K562 (cell line): ENCODE measurements around the gene IL27RA. TPM values are rescaled to one million over a fixed set of nuclear protein-coding genes. Genes with fewer than 3 reads are reported as not detected.

Experiments used
- CTBP1 ChIP-seq: fragments of 450-650 bp; IDR thresholded peaks from 2 replicates; pipeline ENCODE4 v1.6.1; 2016; ENCODE audit warnings: borderline replicate concordance
- PHF8 ChIP-seq: fragments of 200-600 bp; sonication (generic); IDR thresholded peaks from 2 replicates; pipeline ENCODE4 v1.6.1; 2012; ENCODE audit warnings: mixed run types, mild to moderate bottlenecking, inconsistent platforms, low read length, moderate library complexity, borderline replicate concordance
- PRDM10 ChIP-seq: fragments of 450-650 bp; IDR thresholded peaks from 2 replicates; pipeline ENCODE4 v1.6.1; 2018; ENCODE audit not compliant: partially characterized antibody
- ZNF316 ChIP-seq: fragments of 450-650 bp; IDR thresholded peaks from 2 replicates; pipeline ENCODE4 v1.6.1; 2016
- ZNF407 ChIP-seq: fragments of 450-650 bp; IDR thresholded peaks from 2 replicates; pipeline ENCODE4 v1.6.1; 2016; ENCODE audit warnings: low read depth
- ZNF445 ChIP-seq: fragments of 250-450 bp; sonication (Bioruptor Pico); IDR thresholded peaks from 2 replicates; pipeline ENCODE4 v1.4.0; 2020; ENCODE audit warnings: low read depth, mild to moderate bottlenecking, moderate library complexity
- polyA plus RNA-seq, 8 experiments: library from polyadenylated mRNA; depleted of rRNA in 4 of 8; stranded (reverse) in 5 of 8; unstranded in 3 of 8; fragments of >200 nt; fragmentation: Nextera tagmentation in 2 of 8; fragmentation: Illumina TruSeq in 1 of 8; extraction: Ambion mirVana in 2 of 8; extraction: Trizol in 1 of 8; gene quantifications; 2 replicates each; pipeline versions ENCODE4 v1.2.1 to v1.2.3, GENCODE V29; 2011 to 2014; ENCODE audit warnings: inconsistent platforms in 1 of 8, missing spikeins in 1 of 8
- total RNA-seq, 7 experiments: library from RNA; depleted of rRNA in 6 of 7; stranded (reverse); fragments of >200 nt in 6 of 7; fragmentation: Illumina TruSeq in 2 of 7; extraction: Trizol in 2 of 7; gene quantifications; 2 replicates each; pipeline versions ENCODE4 v1.2.1 to v1.2.3, GENCODE V29; 2011 to 2021; ENCODE audit warnings: low replicate concordance in 1 of 7
- TF ChIP-seq, protein P1 (sequence below): fragments of 250-450 bp; sonication (Bioruptor Pico); IDR thresholded peaks from 2 replicates; pipeline ENCODE4 v1.4.0; 2020; ENCODE audit warnings: mild to moderate bottlenecking, moderate library complexity, borderline replicate concordance
- TF ChIP-seq, protein P2 (sequence below): fragments of 200-800 bp; sonication (Bioruptor generic); IDR thresholded peaks from 2 replicates; pipeline ENCODE4 v1.6.1; 2017; ENCODE audit warnings: missing genetic modification characterization, missing compliant biosample characterization

The IL27RA gene
- total and polyA plus RNA-seq, 9 of the 15 experiments (the other 6 are each of a cell fraction or from before 2014, with no cell fraction given), result 1.9 to 15.9 (median 12.0) TPM

DNA sequence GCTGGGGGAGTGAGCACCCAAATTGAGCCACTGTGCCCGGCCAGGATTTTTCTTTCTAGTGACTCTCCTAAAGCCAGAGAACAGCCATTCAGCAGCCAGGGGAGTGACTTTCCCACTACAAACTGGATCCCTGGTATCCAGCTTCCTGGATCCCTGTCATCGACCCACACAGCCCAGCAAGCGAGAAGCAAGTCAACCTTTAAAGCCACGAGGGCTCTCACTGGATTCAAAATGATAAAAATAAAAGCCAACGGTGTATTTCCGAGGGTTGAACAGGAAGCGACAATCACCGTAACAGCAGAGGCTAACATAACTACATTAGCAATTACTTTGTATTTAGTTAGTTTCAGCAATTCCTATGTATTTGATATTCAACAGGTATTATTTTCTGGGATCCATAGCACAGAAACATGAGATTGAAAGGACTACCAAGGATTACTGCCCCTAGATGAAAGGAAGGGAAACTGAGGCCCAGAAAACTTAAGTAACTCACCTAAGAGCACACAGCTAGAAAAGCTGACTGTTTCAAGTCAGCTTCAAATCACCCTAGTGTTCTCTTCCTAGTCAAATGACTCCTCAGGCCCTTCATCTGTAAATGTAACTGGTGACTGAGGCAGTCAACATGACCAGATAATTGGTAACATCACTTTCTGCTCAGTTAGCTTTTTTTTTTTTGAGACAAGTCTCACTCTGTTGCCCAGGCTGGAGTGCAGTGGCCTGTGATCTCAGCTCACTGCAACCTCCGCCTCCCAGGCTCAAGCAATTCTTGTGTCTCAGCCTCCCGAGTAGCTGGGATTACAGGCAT is 28.1 kb upstream of the IL27RA start (continued):
- TF ChIP-seq ZNF407 (no peak), PRDM10 (no peak), ZNF316 (peak; percentile 84), ZNF445 (CRISPR knock-in tag) (no peak), CTBP1 (no peak), PHF8 (no peak)
- TF ChIP-seq, protein P1, sequence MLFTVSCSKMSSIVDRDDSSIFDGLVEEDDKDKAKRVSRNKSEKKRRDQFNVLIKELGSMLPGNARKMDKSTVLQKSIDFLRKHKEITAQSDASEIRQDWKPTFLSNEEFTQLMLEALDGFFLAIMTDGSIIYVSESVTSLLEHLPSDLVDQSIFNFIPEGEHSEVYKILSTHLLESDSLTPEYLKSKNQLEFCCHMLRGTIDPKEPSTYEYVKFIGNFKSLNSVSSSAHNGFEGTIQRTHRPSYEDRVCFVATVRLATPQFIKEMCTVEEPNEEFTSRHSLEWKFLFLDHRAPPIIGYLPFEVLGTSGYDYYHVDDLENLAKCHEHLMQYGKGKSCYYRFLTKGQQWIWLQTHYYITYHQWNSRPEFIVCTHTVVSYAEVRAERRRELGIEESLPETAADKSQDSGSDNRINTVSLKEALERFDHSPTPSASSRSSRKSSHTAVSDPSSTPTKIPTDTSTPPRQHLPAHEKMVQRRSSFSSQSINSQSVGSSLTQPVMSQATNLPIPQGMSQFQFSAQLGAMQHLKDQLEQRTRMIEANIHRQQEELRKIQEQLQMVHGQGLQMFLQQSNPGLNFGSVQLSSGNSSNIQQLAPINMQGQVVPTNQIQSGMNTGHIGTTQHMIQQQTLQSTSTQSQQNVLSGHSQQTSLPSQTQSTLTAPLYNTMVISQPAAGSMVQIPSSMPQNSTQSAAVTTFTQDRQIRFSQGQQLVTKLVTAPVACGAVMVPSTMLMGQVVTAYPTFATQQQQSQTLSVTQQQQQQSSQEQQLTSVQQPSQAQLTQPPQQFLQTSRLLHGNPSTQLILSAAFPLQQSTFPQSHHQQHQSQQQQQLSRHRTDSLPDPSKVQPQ (CRISPR knock-in tag), result no peak
- TF ChIP-seq, protein P2, sequence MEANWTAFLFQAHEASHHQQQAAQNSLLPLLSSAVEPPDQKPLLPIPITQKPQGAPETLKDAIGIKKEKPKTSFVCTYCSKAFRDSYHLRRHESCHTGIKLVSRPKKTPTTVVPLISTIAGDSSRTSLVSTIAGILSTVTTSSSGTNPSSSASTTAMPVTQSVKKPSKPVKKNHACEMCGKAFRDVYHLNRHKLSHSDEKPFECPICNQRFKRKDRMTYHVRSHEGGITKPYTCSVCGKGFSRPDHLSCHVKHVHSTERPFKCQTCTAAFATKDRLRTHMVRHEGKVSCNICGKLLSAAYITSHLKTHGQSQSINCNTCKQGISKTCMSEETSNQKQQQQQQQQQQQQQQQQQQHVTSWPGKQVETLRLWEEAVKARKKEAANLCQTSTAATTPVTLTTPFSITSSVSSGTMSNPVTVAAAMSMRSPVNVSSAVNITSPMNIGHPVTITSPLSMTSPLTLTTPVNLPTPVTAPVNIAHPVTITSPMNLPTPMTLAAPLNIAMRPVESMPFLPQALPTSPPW (CRISPR knock-in tag), result no peak
